Karpas-422 (cell line): ENCODE data around the gene BIN2. TPM values are rescaled to one million over a fixed set of nuclear protein-coding genes. Genes with fewer than 3 reads are reported as not detected.
A peak's percentile ranks its signal among the peaks of the same experiment; 100 is the strongest.

Experiments
- DNase-seq: peaks from one replicate; pipeline ENCODE4 v3.0.0-alpha.2; 2015
- H2AFZ ChIP-seq: fragments of 200-600 bp; sonication (generic); 2 replicates; pipeline ENCODE4 v1.6.1; 2014; ENCODE audit warnings: antibody characterized with exemption, low read length, mixed read lengths
- H3K27ac ChIP-seq: fragments of 200-600 bp; sonication (generic); 2 replicates; pipeline ENCODE4 v1.5.1; 2014; ENCODE audit warnings: mild to moderate bottlenecking, low read length, moderate library complexity
- H3K27me3 ChIP-seq: fragments of 200-600 bp; sonication (generic); 2 replicates; pipeline ENCODE4 v1.6.1; 2014; ENCODE audit warnings: low read length, mixed read lengths
- H3K36me3 ChIP-seq: fragments of 200-600 bp; sonication (generic); 2 replicates; pipeline ENCODE4 v1.6.1; 2014; ENCODE audit warnings: low read length, mixed read lengths; ENCODE audit not compliant: insufficient read depth
- H3K4me1 ChIP-seq: fragments of 200-600 bp; sonication (generic); 2 replicates; pipeline ENCODE4 v1.6.1; 2014; ENCODE audit warnings: mild to moderate bottlenecking, low read length, mixed read lengths
- H3K4me2 ChIP-seq: fragments of 200-600 bp; sonication (generic); 2 replicates; pipeline ENCODE4 v1.6.1; 2014; ENCODE audit warnings: low read length, low read depth, mild to moderate bottlenecking; ENCODE audit not compliant: poor library complexity, severe bottlenecking
- H3K4me3 ChIP-seq: fragments of 200-600 bp; sonication (generic); 2 replicates; pipeline ENCODE4 v1.5.1; 2014; ENCODE audit warnings: mild to moderate bottlenecking, antibody characterized with exemption, low read length, mixed read lengths
- H3K79me2 ChIP-seq: fragments of 200-600 bp; sonication (generic); 2 replicates; pipeline ENCODE4 v1.6.1; 2014; ENCODE audit warnings: mild to moderate bottlenecking, low read length, mixed read lengths
- H3K9ac ChIP-seq: fragments of 200-600 bp; sonication (generic); 2 replicates; pipeline ENCODE4 v1.6.0; 2014; ENCODE audit warnings: low read length
- H3K9me2 ChIP-seq: fragments of 200-600 bp; sonication (generic), shearing (Covaris generic); replicated peaks from 2 replicates; pipeline ENCODE4 v1.6.0; 2014; ENCODE audit warnings: mild to moderate bottlenecking, low read length, moderate library complexity; ENCODE audit not compliant: insufficient read depth
- H3K9me3 ChIP-seq: fragments of 300-700, 200-600 bp; sonication (generic); 2 replicates; pipeline ENCODE4 v1.6.1; 2014; ENCODE audit warnings: low read length, mixed read lengths
- H4K20me1 ChIP-seq: fragments of 200-600 bp; sonication (generic); 2 replicates; pipeline ENCODE4 v1.6.1; 2014; ENCODE audit warnings: mild to moderate bottlenecking, antibody characterized with exemption, low read length, low read depth; ENCODE audit not compliant: insufficient read depth
- total RNA-seq: library from RNA; depleted of rRNA; stranded (reverse); fragments of >200 nt; shearing (Covaris generic); gene quantifications from 2 replicates; pipeline ENCODE4 v1.2.3, GENCODE V29; 2014; ENCODE audit warnings: low replicate concordance

Gene BIN2
- total RNA-seq, 1 experiment from 2014 or later = 10.0 TPM

- H3K36me3 ChIP-seq = no peaks in the 10 kb centered on the region
- H3K4me3 ChIP-seq = no peak overlapping the region
- no peak overlapping the region for H3K27ac ChIP-seq
- H3K79me2 ChIP-seq = no peaks in the 10 kb centered on the region
- no peak overlapping the region for H3K4me2 ChIP-seq
- H4K20me1 ChIP-seq = no peaks in the 10 kb centered on the region
- no peak overlapping the region for H2AFZ ChIP-seq
- DNase-seq = no peak
- H3K4me1 ChIP-seq = no peaks in the 10 kb centered on the region
- no peak overlapping the region for H3K9ac ChIP-seq
- no peaks in the 10 kb centered on the region for H3K27me3 ChIP-seq
- no peaks in the 10 kb centered on the region for H3K9me2 ChIP-seq
- H3K9me3 ChIP-seq = no peaks in the 10 kb centered on the region
These were observed 70.7 kb downstream of the BIN2 start for GRCh38 chr12:51253276-51253675.

- H3K9ac ChIP-seq = no peak overlapping the region
- no peaks in the 10 kb centered on the region for H3K9me3 ChIP-seq
- no peaks in the 10 kb centered on the region for H3K79me2 ChIP-seq
- no peak for DNase-seq
- no peaks in the 10 kb centered on the region for H4K20me1 ChIP-seq
- no peak overlapping the region for H3K4me3 ChIP-seq
- H3K4me2 ChIP-seq = no peak overlapping the region
- no peak overlapping the region for H3K27ac ChIP-seq
- no peak overlapping the region for H2AFZ ChIP-seq
- H3K27me3 ChIP-seq = no peaks in the 10 kb centered on the region
- peaks cover 4% of the 10 kb centered on the region; the same call in 1 of the 2 replicates for H3K36me3 ChIP-seq
- H3K9me2 ChIP-seq = no peaks in the 10 kb centered on the region
- H3K4me1 ChIP-seq = peaks cover 12% of the 10 kb centered on the region
These were observed 76.3 kb downstream of the BIN2 start for GRCh38 chr12:51247523-51248206.

DNA sequence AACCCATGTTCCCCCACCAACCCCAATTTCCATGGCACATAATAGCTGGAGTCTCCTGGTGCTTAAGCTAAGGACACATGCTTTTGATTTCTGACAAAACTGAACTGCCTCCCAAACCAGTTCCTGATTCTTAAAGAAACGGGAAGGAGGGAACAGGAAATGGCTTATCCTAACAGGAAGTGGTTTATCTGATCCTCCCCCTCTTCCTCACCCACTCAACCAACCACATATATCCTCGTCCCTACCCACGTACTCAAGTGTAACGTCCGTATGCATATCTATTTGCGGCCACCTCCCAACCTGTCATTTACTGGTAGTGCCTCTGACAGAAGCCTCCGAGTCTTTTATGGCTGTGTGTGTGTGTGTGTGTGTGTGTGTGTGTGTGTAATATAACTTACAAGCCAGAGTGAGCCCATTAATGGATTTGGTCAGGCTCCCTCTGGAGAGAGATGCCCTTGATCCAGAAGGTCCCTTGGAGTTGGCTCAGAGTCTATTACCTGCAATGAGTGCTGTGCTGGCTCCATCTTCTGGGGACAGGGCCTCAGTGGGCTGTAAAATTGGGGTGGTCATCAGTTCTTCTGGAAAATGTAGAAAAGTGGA lies 77.6 kb downstream of the BIN2 start:
- H3K36me3 ChIP-seq = peaks cover 5% of the 10 kb centered on the region; the same call in 1 of the 2 replicates
- H3K4me1 ChIP-seq = peaks cover 12% of the 10 kb centered on the region
- no peak overlapping the region for H2AFZ ChIP-seq
- no peak overlapping the region for H3K27ac ChIP-seq
- H3K79me2 ChIP-seq = no peaks in the 10 kb centered on the region
- no peak overlapping the region for H3K9ac ChIP-seq
- H3K9me2 ChIP-seq = no peaks in the 10 kb centered on the region
- DNase-seq = peak; percentile 53
- H3K4me3 ChIP-seq = no peak overlapping the region
- no peaks in the 10 kb centered on the region for H3K9me3 ChIP-seq
- peak overlapping the region; percentile 2 for H3K4me2 ChIP-seq
- H4K20me1 ChIP-seq = no peaks in the 10 kb centered on the region
- H3K27me3 ChIP-seq = no peaks in the 10 kb centered on the region

DNA sequence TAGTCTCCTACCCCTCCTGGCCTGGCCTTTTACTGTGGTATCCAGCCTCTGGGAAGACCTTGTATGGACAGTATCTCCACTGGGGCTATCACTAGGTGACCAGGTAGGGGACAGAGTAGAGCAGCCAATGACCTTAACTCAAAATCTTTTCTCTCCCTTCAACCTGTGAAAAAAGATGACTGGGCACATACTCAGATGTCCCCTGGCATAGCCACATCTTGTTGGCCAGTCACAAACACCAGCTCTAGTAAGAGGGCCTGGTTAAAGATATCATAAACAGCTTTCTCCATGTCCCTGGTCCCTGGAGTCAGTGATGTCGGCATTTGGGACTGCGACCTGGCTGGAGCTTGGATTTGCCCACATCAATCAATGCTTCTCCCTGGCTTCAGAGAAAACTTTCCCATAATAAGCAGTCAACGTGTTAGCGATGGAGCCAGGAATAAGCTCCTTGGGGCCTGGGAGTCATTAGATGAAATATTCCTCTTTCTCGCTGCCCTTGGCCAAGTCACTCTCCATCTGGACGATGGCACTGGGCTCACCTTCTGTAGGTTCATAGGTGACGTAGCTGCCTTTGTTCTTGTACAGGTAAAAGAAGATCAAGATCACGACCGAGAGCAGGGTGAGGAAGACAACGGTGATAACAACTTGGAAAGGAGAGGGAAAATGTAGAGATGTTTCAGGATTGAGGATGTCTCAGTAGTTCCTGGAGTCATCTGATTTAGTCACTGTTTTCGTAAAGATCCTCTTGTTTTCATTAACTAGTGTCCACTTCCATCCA lies 78.3 kb downstream of the BIN2 start:
- peaks cover 12% of the 10 kb centered on the region; the same call in 1 of the 2 replicates for H3K36me3 ChIP-seq
- H3K9me3 ChIP-seq = no peaks in the 10 kb centered on the region
- peak overlapping the region; percentile 2 for H3K4me2 ChIP-seq
- DNase-seq = no peak
- peaks cover 6% of the 10 kb centered on the region for H3K79me2 ChIP-seq
- no peaks in the 10 kb centered on the region for H4K20me1 ChIP-seq
- no peak overlapping the region for H2AFZ ChIP-seq
- no peak overlapping the region for H3K9ac ChIP-seq
- no peaks in the 10 kb centered on the region for H3K9me2 ChIP-seq
- no peak overlapping the region for H3K27ac ChIP-seq
- H3K27me3 ChIP-seq = no peaks in the 10 kb centered on the region
- peaks cover 12% of the 10 kb centered on the region for H3K4me1 ChIP-seq
- no peak overlapping the region for H3K4me3 ChIP-seq

DNA sequence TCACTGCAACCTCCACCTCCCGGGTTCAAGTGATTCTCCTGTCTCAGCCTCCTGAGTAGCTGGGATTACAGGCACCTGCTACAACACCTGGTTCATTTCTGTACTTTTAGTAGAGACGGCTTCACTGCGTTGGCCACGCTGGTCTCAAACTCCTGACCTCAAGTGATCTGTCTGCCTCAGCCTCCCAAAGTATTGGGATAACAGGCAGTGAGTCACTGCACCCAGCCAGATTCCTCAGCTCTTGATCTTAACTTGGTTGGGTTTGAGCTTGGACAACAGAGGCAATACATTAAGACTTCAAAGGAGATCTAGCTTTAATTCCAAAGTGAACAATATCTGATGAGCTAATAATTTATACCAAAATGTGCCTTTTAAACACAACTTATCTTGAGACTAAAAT lies 79.7 kb downstream of the BIN2 start:
- Histone ChIP-seq H3K79me2 (peaks cover 20% of the 10 kb centered on the region), H3K4me1 (peaks cover 22% of the 10 kb centered on the region), H3K4me2 (no peak overlapping the region), H3K9me3 (no peaks in the 10 kb centered on the region), H3K9ac (no peak overlapping the region), H3K4me3 (no peak overlapping the region), H4K20me1 (peaks cover 8% of the 10 kb centered on the region; the same call in 1 of the 2 replicates), H2AFZ (no peak overlapping the region), H3K27me3 (no peaks in the 10 kb centered on the region), H3K36me3 (peaks cover 16% of the 10 kb centered on the region; the same call in 1 of the 2 replicates), H3K9me2 (no peaks in the 10 kb centered on the region), H3K27ac (no peak overlapping the region)
- DNase-seq = no peak

- H3K4me3 ChIP-seq = no peak overlapping the region
- no peaks in the 10 kb centered on the region for H3K9me3 ChIP-seq
- H3K9me2 ChIP-seq = no peaks in the 10 kb centered on the region
- no peaks in the 10 kb centered on the region for H3K27me3 ChIP-seq
- no peak overlapping the region for H2AFZ ChIP-seq
- DNase-seq = no peak
- no peak overlapping the region for H3K9ac ChIP-seq
- H4K20me1 ChIP-seq = peaks cover 8% of the 10 kb centered on the region; the same call in 1 of the 2 replicates
- H3K36me3 ChIP-seq = peaks cover 16% of the 10 kb centered on the region; the same call in 1 of the 2 replicates
- peaks cover 26% of the 10 kb centered on the region for H3K4me1 ChIP-seq
- H3K4me2 ChIP-seq = no peak overlapping the region
- H3K79me2 ChIP-seq = peaks cover 25% of the 10 kb centered on the region
- no peak overlapping the region for H3K27ac ChIP-seq
These were observed 81.1 kb downstream of the BIN2 start for GRCh38 chr12:51242876-51243275.

DNA sequence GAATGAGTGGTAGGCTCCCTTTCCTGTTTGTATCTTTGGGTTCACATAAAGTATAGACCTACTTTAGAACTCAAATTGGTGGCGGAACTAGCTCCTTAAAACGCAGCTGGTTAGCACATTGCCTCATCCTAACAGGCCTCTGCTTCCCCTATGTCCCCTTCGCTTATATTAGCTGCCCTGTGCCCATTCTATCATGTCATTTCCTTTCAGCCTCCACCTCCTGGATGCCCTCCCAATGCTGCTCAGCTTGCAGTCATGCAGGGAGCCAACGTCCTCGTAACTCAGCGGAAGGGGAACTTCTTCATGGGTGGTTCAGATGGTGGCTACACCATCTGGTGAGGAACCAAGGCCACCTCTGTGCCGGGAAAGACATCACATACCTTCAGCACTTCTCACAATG lies 81.9 kb downstream of the BIN2 start:
- Histone ChIP-seq H3K4me1 (peaks cover 28% of the 10 kb centered on the region), H3K27me3 (no peaks in the 10 kb centered on the region), H3K4me3 (no peak overlapping the region), H3K9ac (no peak overlapping the region), H3K9me2 (no peaks in the 10 kb centered on the region), H2AFZ (no peak overlapping the region), H3K27ac (no peak overlapping the region), H3K79me2 (peaks cover 25% of the 10 kb centered on the region), H3K9me3 (no peaks in the 10 kb centered on the region), H4K20me1 (peaks cover 8% of the 10 kb centered on the region; the same call in 1 of the 2 replicates), H3K36me3 (peaks cover 16% of the 10 kb centered on the region; the same call in 1 of the 2 replicates), H3K4me2 (no peak overlapping the region)
- DNase-seq = no peak

GRCh38 chr12:51240971-51241370 lies 83.0 kb downstream of the BIN2 start:
- Histone ChIP-seq H3K9me2 (no peaks in the 10 kb centered on the region), H2AFZ (no peak overlapping the region), H3K79me2 (peaks cover 25% of the 10 kb centered on the region), H3K27ac (no peak overlapping the region), H3K4me3 (no peak overlapping the region), H3K9me3 (no peaks in the 10 kb centered on the region), H3K4me2 (no peak overlapping the region), H3K36me3 (peaks cover 16% of the 10 kb centered on the region; the same call in 1 of the 2 replicates), H4K20me1 (peaks cover 8% of the 10 kb centered on the region; the same call in 1 of the 2 replicates), H3K27me3 (no peaks in the 10 kb centered on the region), H3K4me1 (peaks cover 20% of the 10 kb centered on the region), H3K9ac (no peak overlapping the region)
- DNase-seq = no peak
